PC-9 (cell line): ENCODE data around the gene OR7C2. TPM values are rescaled to one million over a fixed set of nuclear protein-coding genes. Genes with fewer than 3 reads are reported as not detected.

Experiments
- BruUV-seq: library from RNA; stranded (reverse); fragments of 400-500 nt; replicated peaks from 2 replicates; lab custom pipeline; 2021; lab: Mats Ljungman, UMichigan
- CTCF ChIA-PET: fragments of 300-600 bp; sonication (Branson Sonifier 250); formaldehyde crosslinking; loops from one replicate; lab custom pipeline; 2022; ENCODE audit warnings: antibody characterized with exemption; lab: Charles Lee
- POLR2A ChIA-PET: fragments of 300-600 bp; sonication (Branson Sonifier 250); formaldehyde crosslinking; loops from one replicate; lab custom pipeline; 2022; ENCODE audit warnings: antibody characterized with exemption; ENCODE audit not compliant: unreplicated experiment; lab: Charles Lee
- DNase-seq, 2 experiments: peaks; one replicate each; pipeline versions ENCODE4 v3.0.0 to v3.0.0-alpha.2; 2015 to 2022; ENCODE audit warnings: mixed read lengths in 1 of 2
- H2AFZ ChIP-seq: fragments of 200-600 bp; sonication (generic); 2 replicates; pipeline ENCODE4 v1.8.1; 2017; ENCODE audit warnings: antibody characterized with exemption
- H3F3A ChIP-seq: fragments of 200-600 bp; sonication (generic); 2 replicates; pipeline ENCODE4 v1.8.1; 2017; ENCODE audit warnings: antibody characterized with exemption, mild to moderate bottlenecking, low read depth; ENCODE audit not compliant: insufficient read depth
- H3K27ac ChIP-seq: fragments of 200-600 bp; sonication (generic); 2 replicates; pipeline ENCODE4 v1.6.1; 2016; ENCODE audit warnings: mixed run types
- H3K27me3 ChIP-seq: fragments of 200-600 bp; sonication (generic); 2 replicates; pipeline ENCODE4 v1.6.1; 2016; ENCODE audit warnings: low read depth, mixed run types; ENCODE audit not compliant: insufficient read depth
- H3K36me3 ChIP-seq: fragments of 200-600 bp; sonication (generic); 2 replicates; pipeline ENCODE4 v1.6.1; 2016; ENCODE audit warnings: low read depth, mixed run types
- H3K4me1 ChIP-seq: fragments of 200-600 bp; sonication (generic); replicated peaks from 2 replicates; pipeline ENCODE4 v1.6.1; 2016; ENCODE audit warnings: mixed run types; ENCODE audit not compliant: insufficient read depth
- H3K4me2 ChIP-seq: fragments of 200-600 bp; sonication (generic); 2 replicates; pipeline ENCODE4 v1.6.1; 2017; ENCODE audit warnings: mixed run types
- H3K4me3 ChIP-seq: fragments of 200-600 bp; sonication (generic); 2 replicates; pipeline ENCODE4 v1.6.1; 2016; ENCODE audit warnings: mixed run types
- H3K79me2 ChIP-seq: fragments of 200-600 bp; sonication (generic); 2 replicates; pipeline ENCODE4 v1.6.1; 2017; ENCODE audit warnings: low read depth, mixed run types
- H3K9me2 ChIP-seq: fragments of 200-600 bp; sonication (generic); 2 replicates; pipeline ENCODE4 v1.8.1; 2017; ENCODE audit warnings: mild to moderate bottlenecking; ENCODE audit not compliant: insufficient read depth
- H3K9me3 ChIP-seq: fragments of 200-600 bp; sonication (generic); 2 replicates; pipeline ENCODE4 v1.8.1; 2016; ENCODE audit warnings: low read depth; ENCODE audit not compliant: insufficient read depth
- H4K20me1 ChIP-seq: fragments of 200-600 bp; sonication (generic); 2 replicates; pipeline ENCODE4 v1.8.1; 2017; ENCODE audit not compliant: insufficient read depth
- CTCF ChIP-seq: fragments of 200-600 bp; sonication (generic); conservative IDR thresholded peaks from 2 replicates; pipeline ENCODE4 v1.6.1; 2017; ENCODE audit warnings: mixed run types, antibody characterized with exemption, mild to moderate bottlenecking, moderate library complexity
- EZH2 ChIP-seq: fragments of 200-600 bp; sonication (generic); IDR thresholded peaks from 2 replicates; pipeline ENCODE4 v1.8.0; 2017; ENCODE audit warnings: antibody characterized with exemption, low read depth
- intact Hi-C: fragments of 100-400 bp; cut with micrococcal nuclease; formaldehyde crosslinking; loops from one replicate; pipeline ENCODE4 v1.10.0; 2022; ENCODE audit not compliant: unreplicated experiment
- total RNA-seq: library from RNA; stranded (reverse); gene quantifications from 2 replicates; pipeline ENCODE4 v1.2.3, GENCODE V29; 2021

Gene OR7C2
- total RNA-seq, 1 experiment from 2014 or later: not detected

- no peaks in the 10 kb centered on the region for H3K27me3 ChIP-seq
- no peaks in the 10 kb centered on the region for H3K79me2 ChIP-seq
- no peak for TF ChIP-seq EZH2
- TF ChIP-seq CTCF: no peak
- H3K4me3 ChIP-seq: no peak overlapping the region
- CTCF ChIA-PET: no interaction called here
- no peaks in the 10 kb centered on the region for H3K9me2 ChIP-seq
- H4K20me1 ChIP-seq: no peaks in the 10 kb centered on the region
- no peak overlapping the region for H3K4me2 ChIP-seq
- no peak overlapping the region for H2AFZ ChIP-seq
- BruUV-seq: no TSS peak
- peaks cover 49% of the 10 kb centered on the region for H3K9me3 ChIP-seq
- H3F3A ChIP-seq: 0 out of 2 replicates have a peak, but pooled peaks cover 5% of the 10 kb centered on the region
- H3K27ac ChIP-seq: no peak overlapping the region
- POLR2A ChIA-PET: no interaction called here
- no peaks in the 10 kb centered on the region for H3K4me1 ChIP-seq
- no peak for DNase-seq
- intact Hi-C loops: no loop called here
- H3K36me3 ChIP-seq: peaks cover 21% of the 10 kb centered on the region
Observed at GRCh38 chr19:14961956-14962685, 20.8 kb downstream of the OR7C2 start.

- Histone ChIP-seq H3K4me3 (no peak overlapping the region), H3K27ac (no peak overlapping the region), H3K79me2 (no peaks in the 10 kb centered on the region), H3F3A (peaks cover 10% of the 10 kb centered on the region; the same call in 1 of the 2 replicates), H3K4me2 (no peak overlapping the region), H4K20me1 (no peaks in the 10 kb centered on the region), H3K36me3 (no peaks in the 10 kb centered on the region), H3K27me3 (no peaks in the 10 kb centered on the region), H2AFZ (no peak overlapping the region), H3K9me2 (no peaks in the 10 kb centered on the region), H3K9me3 (peaks cover under 1% of the 10 kb centered on the region; the same call in 1 of the 2 replicates), H3K4me1 (no peaks in the 10 kb centered on the region)
- intact Hi-C loops: no loop called here
- no peak for TF ChIP-seq EZH2
- TF ChIP-seq CTCF: no peak
- no peak for DNase-seq
- CTCF ChIA-PET: no interaction called here
- POLR2A ChIA-PET: no interaction called here
- no TSS peak for BruUV-seq
Observed at GRCh38 chr19:14968247-14968646, 27.0 kb downstream of the OR7C2 start.

- Histone ChIP-seq H3K9me3 (no peaks in the 10 kb centered on the region), H3K4me2 (no peak overlapping the region), H3K27ac (no peak overlapping the region), H3F3A (peaks cover 5% of the 10 kb centered on the region; the same call in 1 of the 2 replicates), H3K27me3 (no peaks in the 10 kb centered on the region), H3K36me3 (no peaks in the 10 kb centered on the region), H3K4me1 (no peaks in the 10 kb centered on the region), H4K20me1 (no peaks in the 10 kb centered on the region), H3K4me3 (no peak overlapping the region), H3K79me2 (peaks cover 7% of the 10 kb centered on the region; the same call in 1 of the 2 replicates), H3K9me2 (no peaks in the 10 kb centered on the region), H2AFZ (no peak overlapping the region)
- TF ChIP-seq EZH2 (no peak), CTCF (no peak)
- BruUV-seq: no TSS peak
- intact Hi-C loops: no loop called here
- ChIA-PET CTCF (no interaction called here), POLR2A (no interaction called here)
- no peak for DNase-seq
Observed at GRCh38 chr19:14971474-14971873, 30.2 kb downstream of the OR7C2 start.
